ENCODE data around the gene TMEM178A. TPM values are rescaled to one million over a fixed set of nuclear protein-coding genes. Genes with fewer than 3 reads are reported as not detected.

The TMEM178A gene
- total and polyA plus RNA-seq, 12 donors: 0.58 to 6.2 (median 2.5) TPM

- peak in 3 of 8 donors; percentile 14 to 38 (median 31) for ATAC-seq
- Histone ChIP-seq H3K9me3 (no peaks in the 10 kb centered on the region), H3K36me3 (peaks cover 0 to 82% (median 34%) of the 10 kb centered on the region in 9 donors), H3K27ac (no peak overlapping the region), H3K4me3 (no peak overlapping the region), H3K4me1 (peaks cover 0 to 13% (median 9%) of the 10 kb centered on the region in 9 donors), H3K27me3 (no peaks in the 10 kb centered on the region)
- WGBS, 2 donors: 89 to 92% methylated on average over 6 of the region's 6 CpGs
- intact Hi-C loops (cut with DNase I): loop anchor here in 2 of 10 donors (10.0 kb wide), 2 partner anchors 362 to 452 kb away; no protein-coding TSS in a partner anchor
- TF ChIP-seq, protein P1, sequence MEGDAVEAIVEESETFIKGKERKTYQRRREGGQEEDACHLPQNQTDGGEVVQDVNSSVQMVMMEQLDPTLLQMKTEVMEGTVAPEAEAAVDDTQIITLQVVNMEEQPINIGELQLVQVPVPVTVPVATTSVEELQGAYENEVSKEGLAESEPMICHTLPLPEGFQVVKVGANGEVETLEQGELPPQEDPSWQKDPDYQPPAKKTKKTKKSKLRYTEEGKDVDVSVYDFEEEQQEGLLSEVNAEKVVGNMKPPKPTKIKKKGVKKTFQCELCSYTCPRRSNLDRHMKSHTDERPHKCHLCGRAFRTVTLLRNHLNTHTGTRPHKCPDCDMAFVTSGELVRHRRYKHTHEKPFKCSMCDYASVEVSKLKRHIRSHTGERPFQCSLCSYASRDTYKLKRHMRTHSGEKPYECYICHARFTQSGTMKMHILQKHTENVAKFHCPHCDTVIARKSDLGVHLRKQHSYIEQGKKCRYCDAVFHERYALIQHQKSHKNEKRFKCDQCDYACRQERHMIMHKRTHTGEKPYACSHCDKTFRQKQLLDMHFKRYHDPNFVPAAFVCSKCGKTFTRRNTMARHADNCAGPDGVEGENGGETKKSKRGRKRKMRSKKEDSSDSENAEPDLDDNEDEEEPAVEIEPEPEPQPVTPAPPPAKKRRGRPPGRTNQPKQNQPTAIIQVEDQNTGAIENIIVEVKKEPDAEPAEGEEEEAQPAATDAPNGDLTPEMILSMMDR (IDR thresholded peaks at IDR 0.05): no peak
- no peak for DNase-seq
Measured at GRCh38 chr2:39736640-39737039, 70.9 kb downstream of the TMEM178A start.

GRCh38 chr2:39737661-39738060 is 71.9 kb downstream of the TMEM178A start:
- Histone ChIP-seq H3K4me3 (no peak overlapping the region), H3K27me3 (no peaks in the 10 kb centered on the region), H3K4me1 (peaks cover 0 to 13% (median 2%) of the 10 kb centered on the region in 9 donors), H3K27ac (peak overlapping the region in 1 of 10 donors; percentile 27), H3K36me3 (peaks cover 0 to 93% (median 36%) of the 10 kb centered on the region in 9 donors), H3K9me3 (no peaks in the 10 kb centered on the region)
- TF ChIP-seq, protein P1 (IDR thresholded peaks at IDR 0.05): no peak
- peak in 2 of 8 donors; percentile 38 to 51 for ATAC-seq
- intact Hi-C loops (cut with DNase I): loop anchor here in 2 of 10 donors (10.0 kb wide), 2 partner anchors 363 to 453 kb away; no protein-coding TSS in a partner anchor
- DNase-seq: no peak
- WGBS, 2 donors: 83 to 90% methylated on average over 8 of the region's 8 CpGs

DNA sequence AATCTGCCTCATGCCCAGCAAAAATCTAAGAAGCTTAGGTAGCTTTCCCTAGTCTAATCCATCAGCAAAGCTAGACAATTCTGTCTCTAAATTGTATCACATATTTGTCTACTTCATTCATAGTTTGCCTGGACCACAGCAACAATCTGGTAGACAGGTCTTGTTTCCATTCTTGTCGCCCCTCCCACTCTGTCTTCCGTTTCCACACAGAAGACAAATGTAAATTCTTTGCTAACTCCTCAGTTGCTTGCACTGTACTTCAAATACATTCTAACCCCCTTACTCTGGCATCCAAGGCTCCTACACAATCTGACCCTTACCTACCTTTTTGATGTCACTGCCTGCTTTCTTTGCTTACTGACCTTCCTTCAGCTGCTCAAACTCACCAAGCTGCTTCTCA is 73.2 kb downstream of the TMEM178A start:
- intact Hi-C loops (cut with DNase I): loop anchor here in 2 of 10 donors (10.0 kb wide), 2 partner anchors 364 to 454 kb away; no protein-coding TSS in a partner anchor
- ATAC-seq (no peak), DNase-seq (no peak)
- Histone ChIP-seq H3K4me3 (no peak overlapping the region), H3K4me1 (peaks cover 0 to 13% (median 0%) of the 10 kb centered on the region in 9 donors), H3K27ac (no peak overlapping the region), H3K36me3 (peaks cover 0 to 99% (median 36%) of the 10 kb centered on the region in 9 donors), H3K9me3 (no peaks in the 10 kb centered on the region), H3K27me3 (no peaks in the 10 kb centered on the region)
- 79 to 82% methylated on average over 2 of the region's 2 CpGs for WGBS, 2 donors
- TF ChIP-seq, protein P1 (IDR thresholded peaks at IDR 0.05): no peak

- TF ChIP-seq, protein P1 (IDR thresholded peaks at IDR 0.05): no peak
- 47 to 54% methylated on average over 5 of the region's 5 CpGs for WGBS, 2 donors
- intact Hi-C loops (cut with DNase I): loop anchor here in 2 of 10 donors (10.0 kb wide), 2 partner anchors 365 to 455 kb away; no protein-coding TSS in a partner anchor
- DNase-seq (no peak), ATAC-seq (no peak)
- Histone ChIP-seq H3K27me3 (no peaks in the 10 kb centered on the region), H3K27ac (no peak overlapping the region), H3K9me3 (no peaks in the 10 kb centered on the region), H3K4me1 (peaks cover 0 to 13% (median 0%) of the 10 kb centered on the region in 9 donors), H3K36me3 (peaks cover 0 to 100% (median 36%) of the 10 kb centered on the region in 9 donors), H3K4me3 (no peak overlapping the region)
Measured at GRCh38 chr2:39739386-39739785, 73.7 kb downstream of the TMEM178A start.
